H1 (cell line): ENCODE results near the gene ZNF747. TPM values are rescaled to one million over a fixed set of nuclear protein-coding genes. Genes with fewer than 3 reads are reported as not detected.

Source experiments
- CTCF ChIA-PET: fragments of 300-600 bp; sonication (Branson Sonifier 250); formaldehyde crosslinking; loops from one replicate; lab custom pipeline; 2021; ENCODE audit not compliant: partially characterized antibody; lab: Charles Lee
- POLR2A ChIA-PET: fragments of 300-600 bp; sonication (Branson Sonifier 250); formaldehyde crosslinking; loops from one replicate; lab custom pipeline; 2021; ENCODE audit warnings: inconsistent platforms; ENCODE audit not compliant: partially characterized antibody; lab: Charles Lee
- DNase-seq, 2 experiments: peaks; one replicate each; pipeline versions ENCODE4 v3.0.0 to v3.0.0-alpha.2; 2010 to 2022; ENCODE audit warnings: low spot score in 2 of 2, low read depth in 1 of 2, mixed read lengths in 1 of 2
- FAIRE-seq: peaks from 2 replicates; lab custom pipeline; 2011; peaks lifted over from hg19 to GRCh38; lab: Jason Lieb, UNC
- H2AFZ ChIP-seq: 2 replicates; pipeline ENCODE4 v1.8.1; 2012; ENCODE audit warnings: low read length, inconsistent platforms
- H2AK5ac ChIP-seq: 2 replicates; pipeline ENCODE4 v1.6.1; 2013; ENCODE audit warnings: low read depth, low read length
- H2BK120ac ChIP-seq: replicated peaks from 2 replicates; pipeline ENCODE3; 2013; ENCODE audit warnings: low read depth, low read length, inconsistent platforms
- H2BK12ac ChIP-seq: 2 replicates; pipeline ENCODE4 v1.6.1; 2013; ENCODE audit warnings: low read depth, low read length
- H2BK15ac ChIP-seq: 2 replicates; pipeline ENCODE4 v1.6.1; 2013; ENCODE audit warnings: low read length
- H2BK20ac ChIP-seq: 2 replicates; pipeline ENCODE4 v1.6.1; 2013; ENCODE audit warnings: low read length
- H2BK5ac ChIP-seq: 2 replicates; pipeline ENCODE4 v1.6.1; 2013; ENCODE audit warnings: low read depth, low read length
- H3K14ac ChIP-seq: 2 replicates; pipeline ENCODE4 v1.6.1; 2013; ENCODE audit warnings: inconsistent platforms; ENCODE audit not compliant: insufficient read length
- H3K18ac ChIP-seq: 2 replicates; pipeline ENCODE4 v1.6.1; 2013; ENCODE audit warnings: low read length; ENCODE audit errors: extremely low read depth
- H3K23ac ChIP-seq: 2 replicates; pipeline ENCODE4 v1.6.1; 2013; ENCODE audit warnings: inconsistent platforms; ENCODE audit not compliant: insufficient read length
- H3K23me2 ChIP-seq: 2 replicates; pipeline ENCODE4 v1.6.1; 2013; ENCODE audit warnings: low read depth, low read length
- H3K27ac ChIP-seq: 2 replicates; pipeline ENCODE4 v1.6.1; 2011; ENCODE audit warnings: low read depth, low read length, inconsistent platforms
- H3K27me3 ChIP-seq, 4 experiments: replicated peaks in 1 of 4; 1 replicate in 1 of 4; 2 replicates in 3 of 4; pipeline versions ENCODE4 v1.6.1 to v1.8.1; 2011 to 2013; ENCODE audit warnings: low read length in 3 of 4, mild to moderate bottlenecking in 3 of 4, inconsistent platforms in 2 of 4, mixed read lengths in 2 of 4, moderate library complexity in 1 of 4; ENCODE audit not compliant: control insufficient read depth in 3 of 4, insufficient read depth in 3 of 4; ENCODE audit errors: extremely low read depth in 1 of 4
- H3K36me3 ChIP-seq, 4 experiments: 2 replicates each; pipeline versions ENCODE4 v1.6.1 to v1.8.1; 2011 to 2013; ENCODE audit warnings: mild to moderate bottlenecking in 4 of 4, low read length in 3 of 4, moderate library complexity in 2 of 4, control low read depth in 1 of 4, inconsistent platforms in 1 of 4; ENCODE audit not compliant: insufficient read depth in 4 of 4, control insufficient read depth in 2 of 4
- H3K4ac ChIP-seq: replicated peaks from 2 replicates; pipeline ENCODE3; 2013; ENCODE audit warnings: low read length, low read depth, mixed read lengths, inconsistent platforms; ENCODE audit not compliant: insufficient read length
- H3K4me1 ChIP-seq, 4 experiments: replicated peaks in 1 of 4; 1 replicate in 1 of 4; 2 replicates in 3 of 4; pipeline versions ENCODE4 v1.6.1 to v1.8.1; 2011 to 2013; ENCODE audit warnings: low read length in 3 of 4, inconsistent platforms in 2 of 4, mixed read lengths in 1 of 4; ENCODE audit not compliant: insufficient read depth in 4 of 4, control insufficient read depth in 3 of 4
- H3K4me2 ChIP-seq, 2 experiments: 2 replicates each; pipeline versions ENCODE4 v1.6.1 to v1.8.1; 2011 to 2013; ENCODE audit warnings: low read depth in 2 of 2, low read length in 2 of 2, control low read depth in 1 of 2, inconsistent platforms in 1 of 2, mild to moderate bottlenecking in 1 of 2; ENCODE audit not compliant: insufficient read depth in 1 of 2
- H3K4me3 ChIP-seq, 4 experiments: fragments of 200-600, 300-600 bp in 1 of 4; sonication (generic), shearing (Covaris generic), sonication (Bioruptor Twin) in 1 of 4; 2 replicates each; pipeline versions ENCODE4 v1.5.1 to v1.8.1; 2011 to 2016; ENCODE audit warnings: low read length in 4 of 4, low read depth in 3 of 4, control low read depth in 2 of 4, inconsistent platforms in 2 of 4, mild to moderate bottlenecking in 2 of 4, mixed read lengths in 1 of 4, moderate library complexity in 1 of 4; ENCODE audit not compliant: insufficient read depth in 2 of 4; ENCODE audit errors: extremely low read depth in 1 of 4
- H3K56ac ChIP-seq: replicated peaks from 2 replicates; pipeline ENCODE3; 2013; ENCODE audit warnings: low read depth, mild to moderate bottlenecking, mixed read lengths, low read length, inconsistent platforms; ENCODE audit not compliant: insufficient read length
- H3K79me1 ChIP-seq: 2 replicates; pipeline ENCODE4 v1.6.1; 2013; ENCODE audit warnings: low read depth, low read length, control low read depth
- H3K79me2 ChIP-seq, 2 experiments: 2 replicates each; pipeline versions ENCODE4 v1.6.1 to v1.8.1; 2012 to 2013; ENCODE audit warnings: low read length in 2 of 2, mild to moderate bottlenecking in 2 of 2, inconsistent platforms in 1 of 2; ENCODE audit not compliant: insufficient read depth in 2 of 2, control insufficient read depth in 1 of 2
- H3K9ac ChIP-seq, 4 experiments: replicated peaks in 1 of 4; 1 replicate in 1 of 4; 2 replicates in 3 of 4; pipeline versions ENCODE4 v1.6.1 to v1.8.1; 2011 to 2013; ENCODE audit warnings: low read depth in 3 of 4, low read length in 3 of 4, control low read depth in 2 of 4, mild to moderate bottlenecking in 2 of 4, moderate library complexity in 2 of 4, inconsistent platforms in 1 of 4; ENCODE audit errors: extremely low read depth in 1 of 4
- H3K9me3 ChIP-seq, 2 experiments: 2 replicates each; pipeline versions ENCODE4 v1.6.1 to v1.8.1; 2012 to 2013; ENCODE audit warnings: mild to moderate bottlenecking in 2 of 2, moderate library complexity in 2 of 2, control low read depth in 1 of 2, inconsistent platforms in 1 of 2, low read depth in 1 of 2, low read length in 1 of 2, mixed read lengths in 1 of 2; ENCODE audit not compliant: insufficient read depth in 2 of 2
- H4K20me1 ChIP-seq, 2 experiments: replicated peaks in 1 of 2; 2 replicates each; pipeline versions ENCODE3 to v1.8.1; 2011 to 2013; ENCODE audit warnings: inconsistent platforms in 2 of 2, low read length in 2 of 2, mild to moderate bottlenecking in 1 of 2; ENCODE audit not compliant: insufficient read depth in 2 of 2, control insufficient read depth in 1 of 2
- H4K5ac ChIP-seq: 2 replicates; pipeline ENCODE4 v1.6.1; 2013; ENCODE audit warnings: low read length, low read depth, mixed read lengths, inconsistent platforms; ENCODE audit not compliant: insufficient read length
- H4K8ac ChIP-seq: 2 replicates; pipeline ENCODE4 v1.8.0; 2013; ENCODE audit warnings: mild to moderate bottlenecking, moderate library complexity, low read length, inconsistent platforms; ENCODE audit not compliant: insufficient read depth; ENCODE audit errors: extremely low read depth
- H4K91ac ChIP-seq: replicated peaks from 2 replicates; pipeline ENCODE3; 2013; ENCODE audit warnings: low read length, mixed read lengths, inconsistent platforms; ENCODE audit not compliant: insufficient read length
- EGR1 ChIP-seq: IDR thresholded peaks from 2 replicates; pipeline ENCODE4 v1.6.1; 2011; ENCODE audit warnings: low read depth, low read length, borderline replicate concordance
- EP300 ChIP-seq, 2 experiments: IDR thresholded peaks; 1 replicate in 1 of 2; 2 replicates in 1 of 2; pipeline ENCODE4 v1.6.1; 2011 to 2012; ENCODE audit warnings: low read depth in 2 of 2, low read length in 2 of 2, mild to moderate bottlenecking in 2 of 2, borderline replicate concordance in 1 of 2, inconsistent platforms in 1 of 2, moderate library complexity in 1 of 2
- RAD21 ChIP-seq, 2 experiments: IDR thresholded peaks in 1 of 2; conservative IDR thresholded peaks in 1 of 2; 2 replicates each; pipeline ENCODE4 v1.6.1; 2011; ENCODE audit warnings: low read depth in 2 of 2, low read length in 2 of 2, improper control_type of control experiment in 1 of 2, inconsistent platforms in 1 of 2, mild to moderate bottlenecking in 1 of 2, moderate library complexity in 1 of 2
- WGBS, 2 experiments: shearing (Covaris generic) in 1 of 2; methylation state at CpG; one replicate each; pipeline versions ENCODE4 v1.1.6 to v1.1.7; 2013 to 2015; ENCODE audit warnings: low lambda C conversion rate in 2 of 2, mixed read lengths in 2 of 2, inconsistent platforms in 1 of 2, low coverage in 1 of 2, missing lambda C conversion rate in 1 of 2; ENCODE audit not compliant: insufficient replicate concordance in 2 of 2, insufficient coverage in 1 of 2, insufficient read length in 1 of 2; ENCODE audit errors: extremely low coverage in 1 of 2, missing lambda C conversion rate in 1 of 2; 5-methylcytosine and 5-hydroxymethylcytosine counted together
- polyA plus RNA-seq, 7 experiments: library from polyadenylated mRNA; depleted of rRNA in 3 of 7; stranded (reverse) in 5 of 7; unstranded in 2 of 7; fragments of >200 nt in 5 of 7; fragments of 200-250 nt in 2 of 7; gene quantifications; 1 replicate in 5 of 7; 2 replicates in 1 of 7; 4 replicates in 1 of 7; pipeline versions ENCODE4 v1.2.1 to v1.2.3, GENCODE V29; 2011 to 2013; ENCODE audit warnings: missing spikeins in 2 of 7, mixed read lengths in 2 of 7
- total RNA-seq: library from RNA; stranded (reverse); fragmentation: NEBNext Ultra II Directional; extraction: Animal tissue kit (Norgen Biotek cat#: 25700); gene quantifications from 2 replicates; pipeline ENCODE4 v1.2.1, GENCODE V29; 2021

The ZNF747 gene
- total and polyA plus RNA-seq, 2 of the 8 experiments (the other 6 are each of a cell fraction or from before 2014, with no cell fraction given) = 9.9 to 10.3 TPM

DNA sequence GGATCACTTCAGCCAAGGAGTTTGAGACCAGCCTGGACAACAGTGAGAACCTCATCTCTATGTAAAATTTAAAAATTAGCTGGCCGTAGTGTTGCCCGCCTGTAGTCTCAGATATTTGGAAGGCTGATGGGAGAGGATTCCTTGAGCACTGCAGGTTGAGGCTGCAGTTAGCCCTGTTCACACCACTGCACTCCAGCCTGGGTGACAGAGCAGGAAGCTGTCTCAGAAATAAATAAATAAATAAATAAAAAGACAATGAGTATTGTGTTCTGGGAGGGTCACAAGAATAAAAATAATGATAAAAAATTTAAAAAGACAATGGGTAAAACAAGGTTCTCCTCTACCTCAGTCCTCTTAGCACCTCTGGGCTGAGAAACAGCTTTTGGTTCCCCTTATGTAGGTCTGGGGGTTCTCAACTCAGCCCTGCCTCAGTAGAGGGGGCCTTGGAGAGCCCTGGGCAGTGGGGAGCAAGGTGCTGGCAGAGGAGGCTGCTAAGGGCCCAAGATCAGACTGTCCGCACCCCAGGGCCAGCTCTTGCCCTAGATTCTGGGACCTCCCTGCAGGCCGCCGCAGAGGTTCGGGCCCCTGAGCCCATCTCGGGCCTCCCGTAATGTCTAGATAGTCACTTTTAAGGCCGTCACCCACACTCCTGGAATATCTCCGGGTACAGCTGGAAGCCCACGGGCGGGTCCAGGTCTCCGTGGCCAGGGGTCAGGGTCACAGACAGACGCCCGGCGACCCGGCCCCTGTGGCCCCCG, 20.1 kb upstream of the ZNF747 start:
- H4K8ac ChIP-seq = no peak overlapping the region; the same call in 1 of the 2 replicates
- ChIA-PET CTCF (interaction anchor here (2.0 to 3.8 kb wide), 2 partner anchors 19 to 60 kb away, joined by 7 to 12 read pairs; partner anchors contain the start of gene ZNF747), POLR2A (interaction anchor here (1.0 to 8.4 kb wide), 7 partner anchors 11 to 27 kb away, joined by 3 to 121 read pairs (median 5); partner anchors contain the start of gene ZNF747)
- TF ChIP-seq EP300 (IDR thresholded peaks at IDR 0.05; ENCODE audit: borderline replicate concordance in 1 of 2, low read depth in 2 of 2, low read length in 2 of 2) (no peak), RAD21 (IDR thresholded peaks at IDR 0.05 in 1 of 2, conservative IDR thresholded peaks at IDR 0.05 in 1 of 2; ENCODE audit: low read depth in 2 of 2, low read length in 2 of 2) (no peak), EGR1 (no peak)

More for the DNA sequence above, 20.1 kb upstream of the ZNF747 start:
- peaks cover 7% of the 10 kb centered on the region; the same call in 1 of the 2 replicates for H3K23me2 ChIP-seq
- DNase-seq (no peak), FAIRE-seq (no peak)
- H3K23ac ChIP-seq = no peak overlapping the region
- H2BK12ac ChIP-seq = no peak overlapping the region
- H3K27ac ChIP-seq = no peak overlapping the region
- no peak overlapping the region for H3K18ac ChIP-seq
- no peak overlapping the region for H2BK5ac ChIP-seq
- WGBS, 2 experiments = 93% methylated on average over 13 of the region's 18 CpGs; no CpG with 5 or more reads in 1 of the 2 experiments
- no peak overlapping the region for H3K4ac ChIP-seq
- H2BK15ac ChIP-seq = no peak overlapping the region
- no peak overlapping the region for H2BK120ac ChIP-seq
- H3K79me2 ChIP-seq = no peaks in the 10 kb centered on the region
- no peak overlapping the region for H2AK5ac ChIP-seq
- H3K79me1 ChIP-seq = no peaks in the 10 kb centered on the region
- no peaks in the 10 kb centered on the region for H3K27me3 ChIP-seq
- peaks cover 3 to 8% (median 5%) of the 10 kb centered on the region in 4 experiments; a peak in 4 of 8 replicates for H3K36me3 ChIP-seq
- no peak overlapping the region for H4K5ac ChIP-seq
- H4K91ac ChIP-seq = no peak overlapping the region
- no peak overlapping the region for H3K56ac ChIP-seq
- H2AFZ ChIP-seq = no peak overlapping the region
- H3K9ac ChIP-seq = no peak overlapping the region
- H2BK20ac ChIP-seq = no peak overlapping the region
- H4K20me1 ChIP-seq = peaks cover 0 to 4% of the 10 kb centered on the region in 2 experiments
- no peaks in the 10 kb centered on the region for H3K9me3 ChIP-seq
- H3K4me2 ChIP-seq = no peak overlapping the region
- H3K14ac ChIP-seq = no peak overlapping the region
- H3K4me1 ChIP-seq = peaks cover 0 to 5% (median 2%) of the 10 kb centered on the region in 4 experiments; a peak in 2 of 7 replicates
- H3K4me3 ChIP-seq = no peak overlapping the region
